Progenitor cell of endocrine pancreas (in vitro differentiated cells): ENCODE measurements around the gene ATG9B. TPM values are rescaled to one million over a fixed set of nuclear protein-coding genes. Genes with fewer than 3 reads are reported as not detected.

Experiments used
- DNase-seq: peaks from one replicate; pipeline ENCODE4 v3.0.0; 2021; ENCODE audit warnings: low spot score; ENCODE audit not compliant: unreplicated experiment
- H3K27ac Mint-ChIP-seq: 2 replicates; pipeline ENCODE4 v1.8.0; 2021; ENCODE audit warnings: mild to moderate bottlenecking, moderate library complexity, mixed read lengths
- H3K27me3 Mint-ChIP-seq: 2 replicates; pipeline ENCODE4 v1.8.0; 2021; ENCODE audit warnings: mixed read lengths
- H3K36me3 Mint-ChIP-seq: 2 replicates; pipeline ENCODE4 v1.8.0; 2022; ENCODE audit warnings: mixed read lengths; ENCODE audit not compliant: insufficient read depth
- H3K4me1 Mint-ChIP-seq: 2 replicates; pipeline ENCODE4 v1.8.0; 2021; ENCODE audit warnings: low read depth, mixed read lengths
- H3K4me3 Mint-ChIP-seq: 2 replicates; pipeline ENCODE4 v1.8.0; 2021; ENCODE audit warnings: low read depth, mild to moderate bottlenecking, moderate library complexity, mixed read lengths
- H3K9me3 Mint-ChIP-seq: 2 replicates; pipeline ENCODE4 v1.8.0; 2021; ENCODE audit warnings: low read depth, mixed read lengths
- total RNA-seq: library from RNA; stranded (reverse); gene quantifications from 2 replicates; pipeline ENCODE4 v1.2.1, GENCODE V29; 2021
- TF ChIP-seq, protein P1 (sequence below): fragments of 200-600 bp; sonication (generic); IDR thresholded peaks from one replicate; pipeline ENCODE4 v1.5.0; 2021; ENCODE audit warnings: antibody characterized with exemption, mild to moderate bottlenecking; ENCODE audit not compliant: unreplicated experiment

Gene ATG9B
- total RNA-seq, 1 donor from 2014 or later, result 0.79 TPM

- TF ChIP-seq, protein P1, sequence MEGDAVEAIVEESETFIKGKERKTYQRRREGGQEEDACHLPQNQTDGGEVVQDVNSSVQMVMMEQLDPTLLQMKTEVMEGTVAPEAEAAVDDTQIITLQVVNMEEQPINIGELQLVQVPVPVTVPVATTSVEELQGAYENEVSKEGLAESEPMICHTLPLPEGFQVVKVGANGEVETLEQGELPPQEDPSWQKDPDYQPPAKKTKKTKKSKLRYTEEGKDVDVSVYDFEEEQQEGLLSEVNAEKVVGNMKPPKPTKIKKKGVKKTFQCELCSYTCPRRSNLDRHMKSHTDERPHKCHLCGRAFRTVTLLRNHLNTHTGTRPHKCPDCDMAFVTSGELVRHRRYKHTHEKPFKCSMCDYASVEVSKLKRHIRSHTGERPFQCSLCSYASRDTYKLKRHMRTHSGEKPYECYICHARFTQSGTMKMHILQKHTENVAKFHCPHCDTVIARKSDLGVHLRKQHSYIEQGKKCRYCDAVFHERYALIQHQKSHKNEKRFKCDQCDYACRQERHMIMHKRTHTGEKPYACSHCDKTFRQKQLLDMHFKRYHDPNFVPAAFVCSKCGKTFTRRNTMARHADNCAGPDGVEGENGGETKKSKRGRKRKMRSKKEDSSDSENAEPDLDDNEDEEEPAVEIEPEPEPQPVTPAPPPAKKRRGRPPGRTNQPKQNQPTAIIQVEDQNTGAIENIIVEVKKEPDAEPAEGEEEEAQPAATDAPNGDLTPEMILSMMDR, result no peak
- Mint-ChIP-seq H3K4me3 (no peak overlapping the region), H3K27me3 (peaks cover 60% of the 10 kb centered on the region), H3K27ac (no peak overlapping the region), H3K36me3 (no peaks in the 10 kb centered on the region), H3K9me3 (no peaks in the 10 kb centered on the region), H3K4me1 (peaks cover 23% of the 10 kb centered on the region)
- no peak for DNase-seq
These were observed 52.9 kb downstream of the ATG9B start for GRCh38 chr7:150971242-150972022.

DNA sequence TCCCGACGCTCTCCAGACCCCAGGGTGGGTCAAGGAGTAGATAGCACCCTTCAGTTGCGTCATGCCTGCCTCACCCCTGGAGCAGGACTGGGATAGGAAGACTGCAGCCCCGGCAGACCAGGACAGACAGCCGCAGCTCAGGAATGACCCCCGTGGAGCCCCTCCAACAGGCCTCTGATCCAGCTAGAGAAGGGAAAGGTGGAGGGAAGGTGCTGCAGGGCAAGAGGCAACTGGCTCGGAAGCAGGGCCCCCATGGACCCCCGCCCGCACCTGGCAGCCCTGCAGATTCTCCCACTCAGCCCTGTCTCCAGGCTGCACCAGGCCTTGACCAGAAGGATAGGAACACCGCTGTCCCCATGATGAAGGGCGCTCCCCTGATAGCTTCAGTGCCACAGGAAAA lies 53.9 kb downstream of the ATG9B start:
- TF ChIP-seq, protein P1, result no peak
- no peak overlapping the region for H3K4me3 Mint-ChIP-seq
- no peak for DNase-seq
- H3K4me1 Mint-ChIP-seq, result peaks cover 23% of the 10 kb centered on the region
- H3K9me3 Mint-ChIP-seq, result no peaks in the 10 kb centered on the region
- no peaks in the 10 kb centered on the region for H3K36me3 Mint-ChIP-seq
- H3K27ac Mint-ChIP-seq, result peak overlapping the region; percentile 73
- peaks cover 55% of the 10 kb centered on the region for H3K27me3 Mint-ChIP-seq

GRCh38 chr7:150969475-150969874 lies 54.8 kb downstream of the ATG9B start:
- TF ChIP-seq, protein P1, result no peak
- H3K4me3 Mint-ChIP-seq, result no peak overlapping the region
- no peak for DNase-seq

DNA sequence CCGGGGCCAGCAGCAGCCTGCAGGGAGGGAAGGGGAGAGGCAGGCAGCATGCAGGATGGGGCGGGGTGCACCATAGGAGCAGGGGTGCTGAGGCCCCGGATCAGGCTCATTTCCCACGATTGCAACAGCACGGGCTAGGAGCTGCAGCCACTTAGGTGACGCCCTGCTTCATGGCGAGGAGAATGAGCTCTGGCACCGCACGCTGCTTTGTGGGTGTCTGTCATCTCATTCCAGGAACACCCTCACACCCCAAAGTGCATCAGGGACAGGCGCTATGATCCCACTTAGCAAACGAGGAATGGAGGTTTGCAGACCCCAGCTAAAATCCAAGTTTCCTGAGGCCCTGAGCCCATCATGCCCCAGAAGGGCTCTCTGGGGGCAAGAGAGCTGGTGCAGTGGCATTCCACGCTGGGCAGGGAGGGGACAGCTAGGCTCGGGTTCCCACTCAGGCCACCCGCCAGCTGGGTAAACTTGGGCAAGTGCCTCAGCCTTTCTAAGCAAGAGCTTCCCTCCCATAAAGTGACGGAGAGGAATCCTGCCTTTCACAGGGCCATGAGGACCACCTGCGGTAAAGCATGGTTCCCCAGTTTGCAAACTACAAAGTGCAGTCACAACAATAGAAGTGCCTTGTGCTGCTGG lies 55.4 kb downstream of the ATG9B start:
- Mint-ChIP-seq H3K27me3 (peaks cover 50% of the 10 kb centered on the region), H3K36me3 (no peaks in the 10 kb centered on the region), H3K9me3 (no peaks in the 10 kb centered on the region), H3K27ac (no peak overlapping the region), H3K4me1 (peaks cover 18% of the 10 kb centered on the region), H3K4me3 (no peak overlapping the region)
- DNase-seq, result no peak
- TF ChIP-seq, protein P1, result no peak

More at GRCh38 chr7:150969475-150969874, 54.8 kb downstream of the ATG9B start:
- peaks cover 21% of the 10 kb centered on the region for H3K4me1 Mint-ChIP-seq
- H3K27me3 Mint-ChIP-seq, result peaks cover 53% of the 10 kb centered on the region
- H3K27ac Mint-ChIP-seq, result peak overlapping the region; percentile 41
- H3K36me3 Mint-ChIP-seq, result no peaks in the 10 kb centered on the region
- H3K9me3 Mint-ChIP-seq, result no peaks in the 10 kb centered on the region

DNA sequence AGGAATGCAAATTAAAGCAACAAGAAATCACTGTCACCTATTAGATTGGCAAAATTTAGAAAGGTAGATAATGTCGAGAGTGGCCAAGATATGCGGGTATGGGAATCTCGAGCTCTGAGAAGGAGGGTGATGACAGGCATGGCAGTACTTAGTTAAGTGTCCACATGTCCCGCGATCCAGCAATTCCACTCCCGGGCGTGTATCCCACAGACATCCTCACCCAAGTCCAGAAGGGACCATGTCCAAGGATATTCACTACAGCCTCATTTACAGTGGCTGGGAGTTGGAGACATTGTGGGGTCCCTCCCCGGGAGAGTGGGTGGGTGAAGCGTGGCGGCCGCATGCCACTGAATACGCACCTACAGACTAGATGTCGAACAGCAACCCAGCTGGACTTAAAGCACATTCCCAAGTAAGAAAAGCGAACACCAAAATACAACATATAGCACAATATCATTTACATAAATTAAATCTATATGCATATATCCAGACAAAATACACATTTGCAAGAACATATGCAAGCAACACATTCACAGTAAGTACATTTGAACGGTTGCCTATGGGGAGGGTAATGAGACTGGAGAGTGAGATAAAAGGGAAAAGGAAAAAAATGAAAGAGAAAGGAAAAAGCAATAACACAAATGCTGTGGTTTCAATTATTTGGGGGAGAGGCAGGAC lies 56.1 kb downstream of the ATG9B start:
- peaks cover 47% of the 10 kb centered on the region for H3K27me3 Mint-ChIP-seq
- H3K36me3 Mint-ChIP-seq, result no peaks in the 10 kb centered on the region
- no peak overlapping the region for H3K4me3 Mint-ChIP-seq
- H3K9me3 Mint-ChIP-seq, result no peaks in the 10 kb centered on the region
- H3K27ac Mint-ChIP-seq, result no peak overlapping the region
- peaks cover 18% of the 10 kb centered on the region for H3K4me1 Mint-ChIP-seq
- no peak for DNase-seq
- TF ChIP-seq, protein P1, result no peak
